H9 (cell line): ENCODE data around the gene DCDC2C. TPM values are rescaled to one million over a fixed set of nuclear protein-coding genes. Genes with fewer than 3 reads are reported as not detected.

ENCODE experiments used
- DNase-seq: peaks from one replicate; pipeline ENCODE4 v3.0.0-alpha.2; 2017
- H2AFZ ChIP-seq: one replicate; pipeline ENCODE4 v1.6.1; 2013; ENCODE audit warnings: mild to moderate bottlenecking, low read length, control low read depth, moderate library complexity
- H2AK5ac ChIP-seq: 2 replicates; pipeline ENCODE4 v1.6.1; 2013; ENCODE audit warnings: low read length, control low read depth, mixed read lengths; ENCODE audit not compliant: insufficient read length
- H2BK120ac ChIP-seq: one replicate; pipeline ENCODE4 v1.6.1; 2013; ENCODE audit warnings: low read depth, mild to moderate bottlenecking, low read length, control low read depth, inconsistent platforms; ENCODE audit not compliant: poor library complexity, severe bottlenecking
- H2BK12ac ChIP-seq: 2 replicates; pipeline ENCODE4 v1.6.1; 2013; ENCODE audit warnings: low read length, control low read depth, mixed read lengths, low read depth; ENCODE audit not compliant: insufficient read length
- H2BK15ac ChIP-seq: 2 replicates; pipeline ENCODE4 v1.6.1; 2013; ENCODE audit warnings: low read depth, low read length, control low read depth
- H2BK20ac ChIP-seq: one replicate; pipeline ENCODE4 v1.6.1; 2013; ENCODE audit warnings: low read depth, mild to moderate bottlenecking, low read length, control low read depth, inconsistent platforms; ENCODE audit not compliant: poor library complexity, severe bottlenecking
- H2BK5ac ChIP-seq: 2 replicates; pipeline ENCODE4 v1.6.1; 2013; ENCODE audit warnings: low read length, control low read depth, mixed read lengths; ENCODE audit not compliant: insufficient read length
- H3K14ac ChIP-seq: 2 replicates; pipeline ENCODE4 v1.6.1; 2013; ENCODE audit warnings: low read length, control low read depth; ENCODE audit not compliant: insufficient read depth
- H3K18ac ChIP-seq: 2 replicates; pipeline ENCODE4 v1.6.1; 2013; ENCODE audit warnings: low read depth, mild to moderate bottlenecking, mixed read lengths, low read length, control low read depth; ENCODE audit not compliant: insufficient read length
- H3K23ac ChIP-seq: 2 replicates; pipeline ENCODE4 v1.6.1; 2013; ENCODE audit warnings: low read length, control low read depth, mixed read lengths, low read depth; ENCODE audit not compliant: insufficient read length
- H3K23me2 ChIP-seq: 2 replicates; pipeline ENCODE4 v1.6.1; 2013; ENCODE audit warnings: low read depth, mild to moderate bottlenecking, mixed read lengths, low read length, control low read depth; ENCODE audit not compliant: insufficient read length, poor library complexity, severe bottlenecking
- H3K27ac ChIP-seq: 2 replicates; pipeline ENCODE4 v1.5.1; 2013; ENCODE audit warnings: low read length, control low read depth, mixed read lengths, low read depth; ENCODE audit not compliant: insufficient read length
- H3K27me3 ChIP-seq: 2 replicates; pipeline ENCODE4 v1.6.1; 2013; ENCODE audit warnings: low read length, control low read depth, inconsistent platforms; ENCODE audit not compliant: insufficient read depth
- H3K4ac ChIP-seq: 2 replicates; pipeline ENCODE4 v1.6.1; 2013; ENCODE audit warnings: low read depth, mild to moderate bottlenecking, control low read depth, inconsistent platforms, low read length, moderate library complexity
- H3K4me1 ChIP-seq: 2 replicates; pipeline ENCODE4 v1.6.1; 2013; ENCODE audit warnings: low read length, control low read depth, inconsistent platforms; ENCODE audit not compliant: insufficient read depth
- H3K4me2 ChIP-seq: 2 replicates; pipeline ENCODE4 v1.6.1; 2013; ENCODE audit warnings: low read length, control low read depth, mixed read lengths; ENCODE audit not compliant: insufficient read length, insufficient read depth
- H3K56ac ChIP-seq: 2 replicates; pipeline ENCODE4 v1.6.1; 2013; ENCODE audit warnings: low read depth, mild to moderate bottlenecking, mixed read lengths, low read length, control low read depth; ENCODE audit not compliant: insufficient read length
- H3K79me1 ChIP-seq: 2 replicates; pipeline ENCODE4 v1.6.1; 2013; ENCODE audit warnings: low read depth, mild to moderate bottlenecking, moderate library complexity, low read length, control low read depth, inconsistent platforms; ENCODE audit not compliant: insufficient read depth, poor library complexity, severe bottlenecking
- H3K79me2 ChIP-seq: 2 replicates; pipeline ENCODE4 v1.6.1; 2013; ENCODE audit warnings: low read length, control low read depth, inconsistent platforms; ENCODE audit not compliant: insufficient read depth
- H3K9ac ChIP-seq: 2 replicates; pipeline ENCODE4 v1.6.1; 2013; ENCODE audit warnings: low read length, control low read depth, mixed read lengths; ENCODE audit not compliant: insufficient read length; ENCODE audit errors: extremely low read depth
- H3K9me3 ChIP-seq: one replicate; pipeline ENCODE4 v1.6.1; 2013; ENCODE audit warnings: low read depth, low read length, inconsistent platforms; ENCODE audit not compliant: control insufficient read depth
- H3T11ph ChIP-seq: one replicate; pipeline ENCODE4 v1.6.1; 2013; ENCODE audit warnings: mild to moderate bottlenecking, low read length, control low read depth, inconsistent platforms
- H4K20me1 ChIP-seq: one replicate; pipeline ENCODE4 v1.6.1; 2013; ENCODE audit not compliant: control insufficient read depth, insufficient read length, insufficient read depth
- H4K5ac ChIP-seq: 2 replicates; pipeline ENCODE4 v1.6.1; 2013; ENCODE audit warnings: low read depth, mild to moderate bottlenecking, mixed read lengths, low read length, control low read depth; ENCODE audit not compliant: insufficient read length
- H4K8ac ChIP-seq: replicated peaks from 2 replicates; pipeline ENCODE4 v1.6.1; 2013; ENCODE audit warnings: low read length, control low read depth, mixed read lengths, low read depth; ENCODE audit not compliant: insufficient read length
- H4K91ac ChIP-seq: 2 replicates; pipeline ENCODE4 v1.6.1; 2013; ENCODE audit warnings: low read depth, mild to moderate bottlenecking, moderate library complexity, mixed read lengths, low read length, control low read depth; ENCODE audit not compliant: insufficient read length
- H3K27ac Mint-ChIP-seq, 3 experiments: 2 replicates in 2 of 3; 3 replicates in 1 of 3; pipeline ENCODE4 v1.8.0; 2020 to 2021; ENCODE audit warnings: mixed read lengths in 3 of 3, mild to moderate bottlenecking in 1 of 3, moderate library complexity in 1 of 3
- H3K27me3 Mint-ChIP-seq: 2 replicates; pipeline ENCODE4 v1.8.0; 2021; ENCODE audit warnings: low read depth, mild to moderate bottlenecking, moderate library complexity, mixed read lengths
- H3K36me3 Mint-ChIP-seq, 3 experiments: 2 replicates in 2 of 3; 3 replicates in 1 of 3; pipeline ENCODE4 v1.8.0; 2020 to 2021; ENCODE audit warnings: low read depth in 3 of 3, mixed read lengths in 3 of 3; ENCODE audit not compliant: insufficient read depth in 1 of 3
- H3K4me1 Mint-ChIP-seq, 2 experiments: 2 replicates each; pipeline ENCODE4 v1.8.0; 2020; ENCODE audit warnings: mixed read lengths in 2 of 2
- H3K4me3 Mint-ChIP-seq, 2 experiments: 2 replicates in 1 of 2; 3 replicates in 1 of 2; pipeline ENCODE4 v1.8.0; 2020 to 2021; ENCODE audit warnings: mild to moderate bottlenecking in 2 of 2, mixed read lengths in 2 of 2, moderate library complexity in 1 of 2
- H3K9me3 Mint-ChIP-seq, 2 experiments: 2 replicates in 1 of 2; 3 replicates in 1 of 2; pipeline ENCODE4 v1.8.0; 2020; ENCODE audit warnings: mild to moderate bottlenecking in 2 of 2, mixed read lengths in 2 of 2, moderate library complexity in 1 of 2
- WGBS: extraction: QIAGEN DNeasy Blood & Tissue Kit; methylation state at CpG from one replicate; pipeline ENCODE4 v1.1.7; 2013; ENCODE audit warnings: missing lambda C conversion rate, low lambda C conversion rate, mixed read lengths; ENCODE audit not compliant: insufficient read length; ENCODE audit errors: extremely low coverage; 5-methylcytosine and 5-hydroxymethylcytosine counted together
- total RNA-seq: library from RNA; stranded (reverse); gene quantifications from 2 replicates; pipeline ENCODE4 v1.2.1, GENCODE V29; 2021
- TF ChIP-seq, protein P1 (sequence below): fragments of 200-600 bp; sonication (generic); conservative IDR thresholded peaks from 3 replicates; pipeline ENCODE4 v1.8.0; 2021; ENCODE audit warnings: antibody characterized with exemption, mild to moderate bottlenecking

DCDC2C gene
- total RNA-seq, 1 experiment from 2014 or later, result not detected

DNA sequence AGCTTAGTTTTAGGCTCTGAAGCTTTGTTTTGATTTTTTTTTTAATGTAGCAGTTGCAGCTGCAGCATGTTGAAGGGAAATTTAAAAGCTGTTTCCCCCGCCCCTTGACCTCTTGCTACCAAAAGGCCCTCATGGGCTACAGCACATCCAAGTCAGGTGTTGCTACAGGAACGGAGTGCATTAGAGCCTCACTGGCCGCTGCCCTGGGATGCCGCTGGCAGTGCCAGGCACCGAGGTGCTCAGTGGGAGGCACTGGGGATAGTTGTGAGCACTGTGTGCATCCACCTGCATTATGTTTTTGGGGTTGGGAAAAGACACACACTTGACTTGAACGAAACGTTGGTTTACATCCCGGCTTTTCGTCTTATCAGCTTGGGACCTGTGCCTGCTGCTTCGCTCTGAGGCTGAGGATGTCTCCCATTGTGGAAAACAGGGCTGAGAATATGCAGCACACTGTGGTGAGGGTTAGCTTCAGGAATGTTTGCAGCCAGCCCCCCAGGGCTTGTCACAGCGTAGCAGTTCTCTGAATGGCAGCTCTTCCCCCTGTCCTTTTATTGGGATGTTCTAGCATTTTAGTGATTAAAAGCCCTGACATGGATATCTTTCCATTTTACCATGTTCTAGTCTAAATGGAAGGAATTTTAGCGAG, 24.1 kb downstream of the DCDC2C start:
- H3K56ac ChIP-seq, result no peak overlapping the region
- Mint-ChIP-seq H3K36me3 (no peaks in the 10 kb centered on the region), H3K27me3 (peaks cover 46% of the 10 kb centered on the region), H3K27ac (no peak overlapping the region; a peak in 1 of 7 replicates), H3K4me1 (peaks cover 15 to 18% of the 10 kb centered on the region in 2 experiments), H3K4me3 (peak overlapping the region; percentile 53 to 73), H3K9me3 (peaks cover 0 to 5% of the 10 kb centered on the region in 2 experiments; a peak in 2 of 5 replicates)
- no peaks in the 10 kb centered on the region for H3K79me2 ChIP-seq
- TF ChIP-seq, protein P1, sequence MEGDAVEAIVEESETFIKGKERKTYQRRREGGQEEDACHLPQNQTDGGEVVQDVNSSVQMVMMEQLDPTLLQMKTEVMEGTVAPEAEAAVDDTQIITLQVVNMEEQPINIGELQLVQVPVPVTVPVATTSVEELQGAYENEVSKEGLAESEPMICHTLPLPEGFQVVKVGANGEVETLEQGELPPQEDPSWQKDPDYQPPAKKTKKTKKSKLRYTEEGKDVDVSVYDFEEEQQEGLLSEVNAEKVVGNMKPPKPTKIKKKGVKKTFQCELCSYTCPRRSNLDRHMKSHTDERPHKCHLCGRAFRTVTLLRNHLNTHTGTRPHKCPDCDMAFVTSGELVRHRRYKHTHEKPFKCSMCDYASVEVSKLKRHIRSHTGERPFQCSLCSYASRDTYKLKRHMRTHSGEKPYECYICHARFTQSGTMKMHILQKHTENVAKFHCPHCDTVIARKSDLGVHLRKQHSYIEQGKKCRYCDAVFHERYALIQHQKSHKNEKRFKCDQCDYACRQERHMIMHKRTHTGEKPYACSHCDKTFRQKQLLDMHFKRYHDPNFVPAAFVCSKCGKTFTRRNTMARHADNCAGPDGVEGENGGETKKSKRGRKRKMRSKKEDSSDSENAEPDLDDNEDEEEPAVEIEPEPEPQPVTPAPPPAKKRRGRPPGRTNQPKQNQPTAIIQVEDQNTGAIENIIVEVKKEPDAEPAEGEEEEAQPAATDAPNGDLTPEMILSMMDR, result no peak
- H2BK15ac ChIP-seq, result no peak overlapping the region
- no peak overlapping the region for H2AFZ ChIP-seq
- no peak overlapping the region for H3K9ac ChIP-seq
- H2BK12ac ChIP-seq, result no peak overlapping the region
- no peak for DNase-seq
- H4K5ac ChIP-seq, result no peak overlapping the region
- no peak overlapping the region for H2BK20ac ChIP-seq
- no peaks in the 10 kb centered on the region; the same call in 1 of the 2 replicates for H3K4me1 ChIP-seq
- no peak overlapping the region for H4K8ac ChIP-seq
- H2BK5ac ChIP-seq, result no peak overlapping the region
- H3K9me3 ChIP-seq, result no peaks in the 10 kb centered on the region
- no peaks in the 10 kb centered on the region for H3K23me2 ChIP-seq
- peak overlapping the region; percentile 38 for H3K4me2 ChIP-seq
- H3K18ac ChIP-seq, result no peak overlapping the region
- H4K91ac ChIP-seq, result no peak overlapping the region
- H3K27me3 ChIP-seq, result no peaks in the 10 kb centered on the region
- no peak overlapping the region for H3K4ac ChIP-seq
- H3K27ac ChIP-seq, result no peak overlapping the region
- H3K14ac ChIP-seq, result no peak overlapping the region
- no peaks in the 10 kb centered on the region for H4K20me1 ChIP-seq
- H2AK5ac ChIP-seq, result no peak overlapping the region
- no peak overlapping the region for H2BK120ac ChIP-seq
- no CpG with 5 or more reads among the region's 12 CpGs for WGBS
- no peak overlapping the region for H3K23ac ChIP-seq
- H3K79me1 ChIP-seq, result no peaks in the 10 kb centered on the region
- H3T11ph ChIP-seq, result no peak overlapping the region
